ENCODE measurements around the gene RNF144A.

Gene RNF144A

DNA sequence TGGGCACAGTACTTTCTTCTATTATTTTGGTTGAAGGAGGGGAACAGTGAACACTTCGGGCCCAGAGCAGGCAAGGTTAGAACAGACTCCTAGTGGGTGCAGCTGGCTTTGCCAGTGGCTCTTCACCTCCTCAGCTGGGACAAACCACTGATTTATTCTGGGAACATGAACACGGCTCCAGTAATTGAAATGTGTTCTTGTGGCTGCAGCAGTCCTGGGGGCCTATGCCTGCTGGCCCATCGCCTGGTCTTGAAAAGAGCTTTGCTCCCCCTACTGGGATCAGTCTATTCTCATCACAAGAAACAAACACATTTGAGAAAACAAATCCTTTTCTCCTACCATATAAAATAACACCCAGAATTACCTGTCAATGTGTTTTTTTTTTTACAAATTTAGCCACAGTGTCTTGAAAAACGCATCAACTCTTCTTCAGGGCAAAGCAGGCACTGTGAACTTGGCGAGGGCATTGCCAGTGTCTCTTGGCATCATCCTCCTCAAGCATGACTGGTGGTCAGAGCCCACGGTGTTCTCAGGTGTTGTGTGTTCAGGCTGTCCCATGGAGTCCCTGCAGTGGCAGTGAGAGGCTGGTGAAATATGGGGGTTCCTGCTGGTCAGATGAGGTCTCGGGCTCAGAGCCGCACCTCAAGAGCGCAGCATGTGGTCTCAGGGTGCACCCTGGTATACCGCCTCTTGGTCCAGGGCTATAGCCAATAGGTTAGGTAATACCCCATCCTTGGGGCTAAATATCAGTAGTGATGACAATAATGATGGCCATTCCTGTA is 51.3 kb downstream of the RNF144A start:
- Histone ChIP-seq H3K27me3 (ENCODE audit: control insufficient read depth in 1 of 2, insufficient read depth in 2 of 2, low read length in 2 of 2) (no peaks in the 10 kb centered on the region), H3K27ac (ENCODE audit: low read depth, low read length) (no peak overlapping the region), H3K36me3 (ENCODE audit: insufficient read depth, low read length) (no peaks in the 10 kb centered on the region), H3K4me3 (ENCODE audit: low read depth in 1 of 2, low read length in 2 of 2) (no peak overlapping the region), H3K9me3 (ENCODE audit: low read length) (no peaks in the 10 kb centered on the region), H3K4me1 (ENCODE audit: insufficient read depth, low read length) (peaks cover 20% of the 10 kb centered on the region), H3K9ac (ENCODE audit: low read length) (no peak overlapping the region)

DNA sequence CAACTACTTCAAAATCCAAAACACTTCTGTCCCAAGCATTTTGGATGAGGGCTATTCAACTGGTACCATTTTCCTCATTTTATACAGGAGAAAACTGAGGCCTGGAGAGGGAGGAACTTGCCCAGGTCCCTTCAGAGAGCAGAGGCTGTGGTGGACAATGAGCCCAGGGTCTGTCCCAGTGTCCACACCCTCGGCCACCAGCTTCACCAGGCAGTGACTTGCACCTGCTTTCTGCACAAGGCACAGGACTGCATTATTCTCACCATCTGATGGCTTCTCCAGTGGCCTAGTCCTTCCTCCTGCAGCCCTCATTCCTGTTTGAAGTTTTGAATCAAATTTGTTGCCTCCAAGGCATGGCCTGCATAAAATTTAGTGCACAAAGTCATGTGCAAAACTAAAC is 53.3 kb downstream of the RNF144A start:
- Histone ChIP-seq H3K4me3 (ENCODE audit: low read depth in 1 of 2, low read length in 2 of 2) (no peak overlapping the region), H3K27ac (ENCODE audit: low read depth, low read length) (no peak overlapping the region), H3K9me3 (ENCODE audit: low read length) (no peaks in the 10 kb centered on the region), H3K4me1 (ENCODE audit: insufficient read depth, low read length) (peaks cover 20% of the 10 kb centered on the region), H3K9ac (ENCODE audit: low read length) (no peak overlapping the region), H3K36me3 (ENCODE audit: insufficient read depth, low read length) (no peaks in the 10 kb centered on the region), H3K27me3 (ENCODE audit: control insufficient read depth in 1 of 2, insufficient read depth in 2 of 2, low read length in 2 of 2) (no peaks in the 10 kb centered on the region)

- Histone ChIP-seq H3K27ac (ENCODE audit: low read depth, low read length) (no peak overlapping the region), H3K36me3 (ENCODE audit: insufficient read depth, low read length) (no peaks in the 10 kb centered on the region), H3K4me3 (ENCODE audit: low read depth in 1 of 2, low read length in 2 of 2) (no peak overlapping the region), H3K9me3 (ENCODE audit: low read length) (no peaks in the 10 kb centered on the region), H3K4me1 (ENCODE audit: insufficient read depth, low read length) (peaks cover 20% of the 10 kb centered on the region), H3K9ac (ENCODE audit: low read length) (no peak overlapping the region), H3K27me3 (ENCODE audit: control insufficient read depth in 1 of 2, insufficient read depth in 2 of 2, low read length in 2 of 2) (no peaks in the 10 kb centered on the region)
Observed at GRCh38 chr2:6970976-6971480, 53.8 kb downstream of the RNF144A start.

DNA sequence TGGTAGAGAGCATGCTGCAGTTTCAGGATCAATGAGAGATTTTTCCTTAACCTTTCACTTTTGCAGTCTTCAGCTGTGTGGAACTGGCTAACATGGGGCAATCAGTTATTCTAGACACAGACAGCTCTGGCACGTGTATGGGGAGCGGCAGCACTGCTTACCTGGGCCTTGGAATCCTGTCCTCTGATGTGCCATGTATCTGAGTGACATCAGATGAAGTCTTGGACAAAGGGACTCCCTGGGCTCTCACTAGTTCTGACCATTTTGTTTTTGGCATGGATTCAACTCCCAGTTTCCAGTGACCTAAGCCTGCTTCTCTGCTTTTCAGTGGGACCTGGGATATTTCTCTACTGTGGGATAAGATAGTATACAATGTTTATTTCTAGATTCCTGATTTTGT is 54.3 kb downstream of the RNF144A start:
- peaks cover 18% of the 10 kb centered on the region for H3K4me1 ChIP-seq (ENCODE audit: insufficient read depth, low read length)
- no peak overlapping the region for H3K9ac ChIP-seq (ENCODE audit: low read length)
- no peaks in the 10 kb centered on the region for H3K36me3 ChIP-seq (ENCODE audit: insufficient read depth, low read length)
- H3K27ac ChIP-seq (ENCODE audit: low read depth, low read length), result no peak overlapping the region
- no peaks in the 10 kb centered on the region for H3K9me3 ChIP-seq (ENCODE audit: low read length)
- H3K27me3 ChIP-seq (ENCODE audit: control insufficient read depth in 1 of 2, insufficient read depth in 2 of 2, low read length in 2 of 2), result no peaks in the 10 kb centered on the region
- no peak overlapping the region for H3K4me3 ChIP-seq (ENCODE audit: low read depth in 1 of 2, low read length in 2 of 2)

- Histone ChIP-seq H3K27ac (ENCODE audit: low read depth, low read length) (peak overlapping the region; percentile 9), H3K9me3 (ENCODE audit: low read length) (no peaks in the 10 kb centered on the region), H3K4me3 (ENCODE audit: low read depth in 1 of 2, low read length in 2 of 2) (no peak overlapping the region), H3K4me1 (ENCODE audit: insufficient read depth, low read length) (peaks cover 21% of the 10 kb centered on the region), H3K27me3 (ENCODE audit: control insufficient read depth in 1 of 2, insufficient read depth in 2 of 2, low read length in 2 of 2) (no peaks in the 10 kb centered on the region), H3K36me3 (ENCODE audit: insufficient read depth, low read length) (no peaks in the 10 kb centered on the region), H3K9ac (ENCODE audit: low read length) (no peak overlapping the region)
Observed at GRCh38 chr2:6972067-6972710, 55.0 kb downstream of the RNF144A start.

- H3K27ac ChIP-seq (ENCODE audit: low read depth, low read length), result no peak overlapping the region
- no peaks in the 10 kb centered on the region for H3K27me3 ChIP-seq (ENCODE audit: control insufficient read depth in 1 of 2, insufficient read depth in 2 of 2, low read length in 2 of 2)
- H3K4me1 ChIP-seq (ENCODE audit: insufficient read depth, low read length), result peaks cover 32% of the 10 kb centered on the region
- no peak overlapping the region for H3K9ac ChIP-seq (ENCODE audit: low read length)
- no peaks in the 10 kb centered on the region for H3K36me3 ChIP-seq (ENCODE audit: insufficient read depth, low read length)
- no peaks in the 10 kb centered on the region for H3K9me3 ChIP-seq (ENCODE audit: low read length)
- no peak overlapping the region for H3K4me3 ChIP-seq (ENCODE audit: low read depth in 1 of 2, low read length in 2 of 2)
Observed at GRCh38 chr2:6973895-6974545, 56.8 kb downstream of the RNF144A start.

DNA sequence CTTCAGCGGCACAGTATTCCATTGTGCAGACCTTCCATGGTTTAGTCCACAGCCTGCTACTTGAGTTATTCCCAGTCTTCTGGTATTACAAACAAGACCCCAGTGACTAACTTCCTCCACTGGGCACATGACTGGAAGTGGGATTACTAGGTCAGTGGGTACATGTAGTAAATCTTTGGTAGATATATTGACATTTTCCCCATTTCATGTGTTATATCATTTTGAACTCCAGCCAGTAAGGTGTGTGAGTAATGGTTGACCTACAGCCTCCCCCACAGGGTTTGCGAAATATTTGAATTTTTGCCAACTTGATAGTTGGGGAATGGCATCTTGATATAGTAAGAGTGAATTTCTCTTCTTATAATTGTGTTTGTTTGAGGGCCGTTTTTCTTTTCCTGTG is 58.8 kb downstream of the RNF144A start:
- Histone ChIP-seq H3K4me1 (ENCODE audit: insufficient read depth, low read length) (peaks cover 32% of the 10 kb centered on the region), H3K36me3 (ENCODE audit: insufficient read depth, low read length) (no peaks in the 10 kb centered on the region), H3K4me3 (ENCODE audit: low read depth in 1 of 2, low read length in 2 of 2) (no peak overlapping the region)

GRCh38 chr2:6977113-6977741 is 60.0 kb downstream of the RNF144A start:
- Histone ChIP-seq H3K4me3 (ENCODE audit: low read depth in 1 of 2, low read length in 2 of 2) (peak overlapping the region in 1 of 2 donors; percentile 20), H3K27me3 (ENCODE audit: control insufficient read depth in 1 of 2, insufficient read depth in 2 of 2, low read length in 2 of 2) (no peaks in the 10 kb centered on the region), H3K36me3 (ENCODE audit: insufficient read depth, low read length) (no peaks in the 10 kb centered on the region), H3K9ac (ENCODE audit: low read length) (no peak overlapping the region), H3K27ac (ENCODE audit: low read depth, low read length) (peak overlapping the region; percentile 64), H3K9me3 (ENCODE audit: low read length) (no peaks in the 10 kb centered on the region), H3K4me1 (ENCODE audit: insufficient read depth, low read length) (peaks cover 23% of the 10 kb centered on the region)

More for the DNA sequence above, 58.8 kb downstream of the RNF144A start:
- Histone ChIP-seq H3K9me3 (ENCODE audit: low read length) (no peaks in the 10 kb centered on the region), H3K27ac (ENCODE audit: low read depth, low read length) (no peak overlapping the region), H3K9ac (ENCODE audit: low read length) (no peak overlapping the region), H3K27me3 (ENCODE audit: control insufficient read depth in 1 of 2, insufficient read depth in 2 of 2, low read length in 2 of 2) (no peaks in the 10 kb centered on the region)

- H3K36me3 ChIP-seq (ENCODE audit: insufficient read depth, low read length), result no peaks in the 10 kb centered on the region
- no peaks in the 10 kb centered on the region for H3K27me3 ChIP-seq (ENCODE audit: control insufficient read depth in 1 of 2, insufficient read depth in 2 of 2, low read length in 2 of 2)
- H3K9ac ChIP-seq (ENCODE audit: low read length), result no peak overlapping the region
- H3K4me3 ChIP-seq (ENCODE audit: low read depth in 1 of 2, low read length in 2 of 2), result peak overlapping the region in 1 of 2 donors; percentile 20
- H3K9me3 ChIP-seq (ENCODE audit: low read length), result no peaks in the 10 kb centered on the region
- H3K4me1 ChIP-seq (ENCODE audit: insufficient read depth, low read length), result peaks cover 22% of the 10 kb centered on the region
- peak overlapping the region; percentile 64 for H3K27ac ChIP-seq (ENCODE audit: low read depth, low read length)
Observed at GRCh38 chr2:6977786-6978185, 60.6 kb downstream of the RNF144A start.

DNA sequence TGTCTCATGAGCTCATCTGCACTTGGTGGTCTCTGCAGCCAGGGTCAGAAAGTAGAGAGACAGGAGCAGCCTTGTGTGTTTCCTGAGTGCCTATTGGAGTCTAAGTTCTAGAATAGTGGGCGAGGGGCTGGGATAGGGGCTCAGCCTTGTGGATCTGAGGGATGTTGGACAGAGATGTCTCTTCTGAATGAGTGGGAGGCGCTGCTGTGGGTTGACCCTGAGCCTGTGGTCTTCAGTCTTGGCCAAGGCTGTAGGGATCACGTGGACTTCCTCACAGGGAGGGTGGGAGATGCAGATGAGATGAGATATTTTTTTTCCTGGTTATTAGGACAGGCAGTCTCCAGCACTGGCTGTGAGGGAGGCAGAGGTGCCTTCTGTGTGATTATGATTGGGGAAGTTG is 61.8 kb downstream of the RNF144A start:
- Histone ChIP-seq H3K36me3 (ENCODE audit: insufficient read depth, low read length) (no peaks in the 10 kb centered on the region), H3K9me3 (ENCODE audit: low read length) (no peaks in the 10 kb centered on the region), H3K4me1 (ENCODE audit: insufficient read depth, low read length) (peaks cover 32% of the 10 kb centered on the region), H3K9ac (ENCODE audit: low read length) (no peak overlapping the region), H3K4me3 (ENCODE audit: low read depth in 1 of 2, low read length in 2 of 2) (no peak overlapping the region), H3K27ac (ENCODE audit: low read depth, low read length) (no peak overlapping the region), H3K27me3 (ENCODE audit: control insufficient read depth in 1 of 2, insufficient read depth in 2 of 2, low read length in 2 of 2) (no peaks in the 10 kb centered on the region)

GRCh38 chr2:6982449-6982848 is 65.2 kb downstream of the RNF144A start:
- Histone ChIP-seq H3K9ac (ENCODE audit: low read length) (no peak overlapping the region), H3K27ac (ENCODE audit: low read depth, low read length) (no peak overlapping the region), H3K36me3 (ENCODE audit: insufficient read depth, low read length) (no peaks in the 10 kb centered on the region), H3K27me3 (ENCODE audit: control insufficient read depth in 1 of 2, insufficient read depth in 2 of 2, low read length in 2 of 2) (no peaks in the 10 kb centered on the region), H3K4me3 (ENCODE audit: low read depth in 1 of 2, low read length in 2 of 2) (no peak overlapping the region), H3K9me3 (ENCODE audit: low read length) (no peaks in the 10 kb centered on the region), H3K4me1 (ENCODE audit: insufficient read depth, low read length) (peaks cover 36% of the 10 kb centered on the region)

Measured in muscle layer of colon (tissue), 2 donors.